GM19238 (cell line): ENCODE measurements around the gene ATP6V1E1.
"Not testable (repeated sequence)": the region's sequence is repeated elsewhere in the genome, so short reads cannot be mapped to it uniquely, and the experiment has no call there.

Source experiments
- DNase-seq: peaks from one replicate; pipeline ENCODE4 v3.0.0; 2011; ENCODE audit warnings: low spot score; ENCODE audit not compliant: insufficient read length

ATP6V1E1 gene

GRCh38 chr22:17581631-17582030 lies 46.9 kb downstream of the ATP6V1E1 start:
- no peak for DNase-seq

GRCh38 chr22:17581056-17581455 lies 47.5 kb downstream of the ATP6V1E1 start:
- DNase-seq: no peak

GRCh38 chr22:17580441-17581031 lies 48.0 kb downstream of the ATP6V1E1 start:
- no peak for DNase-seq

- DNase-seq: no peak
Measured at GRCh38 chr22:17579535-17579981, 49.0 kb downstream of the ATP6V1E1 start.

- DNase-seq: no peak
Measured at GRCh38 chr22:17578136-17578754, 50.3 kb downstream of the ATP6V1E1 start.

- no peak for DNase-seq
Measured at GRCh38 chr22:17576470-17576869, 52.1 kb downstream of the ATP6V1E1 start.

GRCh38 chr22:17575681-17576080 lies 52.9 kb downstream of the ATP6V1E1 start:
- no peak for DNase-seq

GRCh38 chr22:17575151-17575550 lies 53.4 kb downstream of the ATP6V1E1 start:
- DNase-seq: no peak

GRCh38 chr22:17570851-17571631 lies 57.5 kb downstream of the ATP6V1E1 start:
- DNase-seq: no peak

GRCh38 chr22:17569971-17570511 lies 58.5 kb downstream of the ATP6V1E1 start:
- no peak for DNase-seq

- DNase-seq: no peak
Measured at GRCh38 chr22:17566776-17567175, 61.8 kb downstream of the ATP6V1E1 start.

GRCh38 chr22:17566016-17566687 lies 62.4 kb downstream of the ATP6V1E1 start:
- DNase-seq: not testable (repeated sequence)

- no peak for DNase-seq
Measured at GRCh38 chr22:17563936-17564391, 64.6 kb downstream of the ATP6V1E1 start.

GRCh38 chr22:17562906-17563870 lies 65.4 kb downstream of the ATP6V1E1 start, which contains the start of gene SLC25A18:
Gene SLC25A18, plus strand, starts transcription at chr22:17563498. Its CDS starts 16,447 bp downstream, at chr22:17579945.
- DNase-seq: no peak

GRCh38 chr22:17559188-17559587 lies 69.4 kb downstream of the ATP6V1E1 start:
- DNase-seq: no peak

- DNase-seq: no peak
Measured at GRCh38 chr22:17554814-17555213, 73.7 kb downstream of the ATP6V1E1 start.

GRCh38 chr22:17552737-17553136 lies 75.8 kb downstream of the ATP6V1E1 start:
- no peak for DNase-seq

GRCh38 chr22:17549655-17550054 lies 78.9 kb downstream of the ATP6V1E1 start:
- no peak for DNase-seq

- no peak for DNase-seq
Measured at GRCh38 chr22:17549183-17549582, 79.4 kb downstream of the ATP6V1E1 start.

GRCh38 chr22:17548756-17549035 lies 79.9 kb downstream of the ATP6V1E1 start:
- DNase-seq: no peak
